ENCODE results near the gene PLCD3. TPM values are rescaled to one million over a fixed set of nuclear protein-coding genes. Genes with fewer than 3 reads are reported as not detected.

PLCD3 gene
- total and polyA plus RNA-seq, 2 of the 13 experiments (the other 11 are each of a cell fraction or from before 2014, with no cell fraction given) = 11.3 to 39.1 TPM

GRCh38 chr17:45171338-45172231 is 39.3 kb upstream of the PLCD3 start (continued):
- TF ChIP-seq ATF7 (IDR thresholded peaks at IDR 0.05) (no peak), ATF7 (CRISPR knock-in tag; IDR thresholded peaks at IDR 0.05) (no peak), ZBTB34 (CRISPR knock-in tag; IDR thresholded peaks at IDR 0.05) (no peak), SIX4 (CRISPR knock-in tag; IDR thresholded peaks at IDR 0.05) (peak; percentile 31; the same call in 1 of the 2 replicates), ZNF276 (CRISPR knock-in tag; IDR thresholded peaks at IDR 0.05; ENCODE audit: low read depth) (no peak), ZNF777 (CRISPR knock-in tag; IDR thresholded peaks at IDR 0.05) (peak; percentile 18; the same call in 1 of the 2 replicates), ZBTB26 (CRISPR knock-in tag; IDR thresholded peaks at IDR 0.05; ENCODE audit: borderline replicate concordance) (peak; percentile 40), ZNF510 (CRISPR knock-in tag; IDR thresholded peaks at IDR 0.05; ENCODE audit: low read depth) (no peak), ZNF235 (CRISPR knock-in tag; IDR thresholded peaks at IDR 0.05; ENCODE audit: borderline replicate concordance) (no peak), ZNF446 (CRISPR knock-in tag; IDR thresholded peaks at IDR 0.05) (0 out of 2 replicates have a peak, but pooled peaks have one; percentile 15), ERF (CRISPR knock-in tag; IDR thresholded peaks at IDR 0.05) (peak; percentile 90), SALL1 (CRISPR knock-in tag; IDR thresholded peaks at IDR 0.05) (peak; percentile 94), ZNF333 (CRISPR knock-in tag; IDR thresholded peaks at IDR 0.05; ENCODE audit: borderline replicate concordance) (no peak), CHD4 (IDR thresholded peaks at IDR 0.05; ENCODE audit: borderline replicate concordance, low read length) (peak; percentile 92; the same call in 1 of the 2 replicates), FOXA1 (IDR thresholded peaks at IDR 0.05) (peak; percentile 67), FOXA1 (CRISPR knock-in tag; IDR thresholded peaks at IDR 0.05) (peak; percentile 95), ZNF136 (CRISPR knock-in tag; IDR thresholded peaks at IDR 0.05; ENCODE audit: low read depth) (peak; percentile 30; the same call in 1 of the 2 replicates), LCORL (IDR thresholded peaks at IDR 0.05) (no peak), LCORL (CRISPR knock-in tag; IDR thresholded peaks at IDR 0.05) (peak; percentile 99), ZC3H13 (CRISPR knock-in tag; IDR thresholded peaks at IDR 0.05) (peak; percentile 96), ZSCAN20 (CRISPR knock-in tag; IDR thresholded peaks at IDR 0.05; ENCODE audit: borderline replicate concordance) (no peak), ELF1 (CRISPR knock-in tag; IDR thresholded peaks at IDR 0.05) (0 out of 2 replicates have a peak, but pooled peaks have one; percentile 24), CREB3 (CRISPR knock-in tag; IDR thresholded peaks at IDR 0.05) (no peak), SMAD9 (CRISPR knock-in tag; IDR thresholded peaks at IDR 0.05) (peak; percentile 24; the same call in 1 of the 2 replicates)
